NCI-H2171 (cell line): ENCODE measurements around the gene QRICH1.

ENCODE experiments used
- DNase-seq: peaks from one replicate; lab custom pipeline; 2025; lab: John Stamatoyannopoulos, UW

QRICH1 gene

GRCh38 chr3:49119439-49119838, 25.6 kb upstream of the QRICH1 start:
- DNase-seq, result no peak

GRCh38 chr3:49119036-49119435, 25.2 kb upstream of the QRICH1 start:
- DNase-seq, result no peak

- DNase-seq, result no peak
These were observed 18.4 kb upstream of the QRICH1 start for GRCh38 chr3:49112262-49112661.

- DNase-seq, result no peak
These were observed 17.5 kb upstream of the QRICH1 start for GRCh38 chr3:49111347-49111746.

GRCh38 chr3:49110780-49111179, 16.9 kb upstream of the QRICH1 start:
- no peak for DNase-seq

GRCh38 chr3:49108346-49108745, 14.5 kb upstream of the QRICH1 start:
- DNase-seq, result no peak

GRCh38 chr3:49104427-49105291, 10.8 kb upstream of the QRICH1 start, which contains the start of gene QARS1:
Gene QARS1 (minus strand): TSS chr3:49104757. CDS start chr3:49104733, 24 bp downstream.
- peak; percentile 71 for DNase-seq

GRCh38 chr3:49104052-49104426, 10.2 kb upstream of the QRICH1 start:
- no peak for DNase-seq

- DNase-seq, result no peak
These were observed 6.3 kb upstream of the QRICH1 start for GRCh38 chr3:49100046-49100615.

GRCh38 chr3:49098910-49099630, 5.2 kb upstream of the QRICH1 start:
- no peak for DNase-seq

GRCh38 chr3:49098429-49098828, 4.6 kb upstream of the QRICH1 start:
- DNase-seq, result no peak

- DNase-seq, result peak; percentile 70
These were observed 676 bp downstream of the QRICH1 start for GRCh38 chr3:49092938-49093852.

GRCh38 chr3:49081429-49081828, 12.4 kb downstream of the QRICH1 start:
- DNase-seq, result peak; percentile 4

GRCh38 chr3:49079270-49079669, 14.6 kb downstream of the QRICH1 start:
- DNase-seq, result no peak

- DNase-seq, result no peak
These were observed 17.2 kb downstream of the QRICH1 start for GRCh38 chr3:49076646-49077045.

- DNase-seq, result no peak
These were observed 17.8 kb downstream of the QRICH1 start for GRCh38 chr3:49076116-49076515.

GRCh38 chr3:49058011-49058410, 35.9 kb downstream of the QRICH1 start:
- DNase-seq, result no peak

- no peak for DNase-seq
These were observed 36.6 kb downstream of the QRICH1 start for GRCh38 chr3:49057268-49057667.

GRCh38 chr3:49054344-49054862, 39.5 kb downstream of the QRICH1 start:
- DNase-seq, result no peak

GRCh38 chr3:49053543-49053942, 40.3 kb downstream of the QRICH1 start:
- no peak for DNase-seq

GRCh38 chr3:49035281-49035680, 58.6 kb downstream of the QRICH1 start:
- no peak for DNase-seq

- DNase-seq, result no peak
These were observed 59.2 kb downstream of the QRICH1 start for GRCh38 chr3:49034650-49035049.
